ENCODE results near the gene STAG2.

GRCh38 chrX:124016825-124017224 is 55.3 kb downstream of the STAG2 start:
- TF ChIP-seq CTCF (conservative IDR thresholded peaks at IDR 0.05; ENCODE audit: low read depth in 2 of 2) = no peak
- TF ChIP-seq ZNF331 (CRISPR knock-in tag; IDR thresholded peaks at IDR 0.05; ENCODE audit: low read depth) = no peak
- TF ChIP-seq REST (IDR thresholded peaks at IDR 0.05; ENCODE audit: unreplicated experiment) = no peak
- no peak for TF ChIP-seq POLR2AphosphoS5 (IDR thresholded peaks at IDR 0.05; ENCODE audit: low read depth)
- TF ChIP-seq EZH2phosphoT487 (IDR thresholded peaks at IDR 0.05; ENCODE audit: unreplicated experiment) = no peak
- TF ChIP-seq JUNB (IDR thresholded peaks at IDR 0.05; ENCODE audit: unreplicated experiment) = no peak
- TF ChIP-seq EZH2 (IDR thresholded peaks at IDR 0.05; ENCODE audit: low read depth, unreplicated experiment) = no peak
- TF ChIP-seq ZNF114 (CRISPR knock-in tag; IDR thresholded peaks at IDR 0.05) = no peak
- TF ChIP-seq ETS1 (IDR thresholded peaks at IDR 0.05) = no peak
